T-helper 2 cell treated with Interferon-gamma antibody and Interleukin-4, amounts not matched to agents 100 ng/mL and 5 ng/mL, for 36 hours (primary cell): ENCODE results near the gene PKDREJ. TPM values are rescaled to one million over a fixed set of nuclear protein-coding genes. Genes with fewer than 3 reads are reported as not detected.
"Not testable (repeated sequence)": the region's sequence is repeated elsewhere in the genome, so short reads cannot be mapped to it uniquely, and the experiment has no call there.

ENCODE experiments used
- intact Hi-C: fragments of 100-400 bp; cut with micrococcal nuclease; formaldehyde crosslinking; loops from one replicate; pipeline ENCODE4 v1.15.1; 2023
- total RNA-seq: library from RNA; stranded (reverse); gene quantifications from 2 replicates; pipeline ENCODE4 v1.2.3, GENCODE V29; 2022

The PKDREJ gene
- total RNA-seq, 1 donor from 2014 or later = not detected

- intact Hi-C loops = no loop called here
Measured at GRCh38 chr22:46272762-46273431, 9.8 kb upstream of the PKDREJ start.

- intact Hi-C loops = no loop called here
Measured at GRCh38 chr22:46272196-46272595, 9.1 kb upstream of the PKDREJ start.

GRCh38 chr22:46269564-46269963 lies 6.4 kb upstream of the PKDREJ start:
- intact Hi-C loops = no loop called here

GRCh38 chr22:46267431-46268279 lies 4.5 kb upstream of the PKDREJ start, which contains the start of gene TTC38:
Gene TTC38, plus strand, starts transcription at chr22:46268008. Its CDS starts 32 bp downstream, at chr22:46268040.
- intact Hi-C loops = loop anchor here (1.0 to 2.0 kb wide), 2 partner anchors 17 to 29 kb away; partner anchors contain the start of genes CDPF1 and GTSE1

GRCh38 chr22:46265627-46266026 lies 2.5 kb upstream of the PKDREJ start:
- intact Hi-C loops = loop anchor here (2.0 kb wide), 1 partner anchor 15 kb away; the partner anchor contains the start of gene CDPF1

- intact Hi-C loops = not testable (repeated sequence)
Measured at GRCh38 chr22:46264520-46264919, 1.4 kb upstream of the PKDREJ start.

GRCh38 chr22:46262449-46263215 lies 511 bp downstream of the PKDREJ start:
- intact Hi-C loops = no loop called here

GRCh38 chr22:46260038-46260437 lies 3.1 kb downstream of the PKDREJ start:
- intact Hi-C loops = no loop called here

GRCh38 chr22:46259374-46259773 lies 3.8 kb downstream of the PKDREJ start:
- intact Hi-C loops = no loop called here

- intact Hi-C loops = no loop called here
Measured at GRCh38 chr22:46256358-46256958, 6.7 kb downstream of the PKDREJ start.

GRCh38 chr22:46251816-46252380 lies 11.2 kb downstream of the PKDREJ start:
- intact Hi-C loops = loop anchor here (2.0 to 5.0 kb wide), 2 partner anchors 15 to 100 kb away; partner anchors contain the start of gene PPARA

GRCh38 chr22:46251266-46251665 lies 11.9 kb downstream of the PKDREJ start:
- intact Hi-C loops = loop anchor here (2.0 to 5.0 kb wide), 2 partner anchors 16 to 99 kb away; partner anchors contain the start of gene PPARA

- intact Hi-C loops = loop anchor here (1.0 to 5.0 kb wide), 3 partner anchors 16 to 98 kb away; partner anchors contain the start of genes GTSE1 and PPARA
Measured at GRCh38 chr22:46250783-46251125, 12.4 kb downstream of the PKDREJ start.

- intact Hi-C loops = loop anchor here (1.0 to 5.0 kb wide), 3 partner anchors 17 to 98 kb away; partner anchors contain the start of genes GTSE1 and PPARA
Measured at GRCh38 chr22:46250035-46250782, 12.9 kb downstream of the PKDREJ start, which contains the start of gene CDPF1. Gene CDPF1, minus strand, starts transcription at chr22:46250293. Its CDS starts 2,009 bp downstream, at chr22:46248284.

- intact Hi-C loops = no loop called here
Measured at GRCh38 chr22:46247443-46247975, 15.6 kb downstream of the PKDREJ start.

GRCh38 chr22:46246178-46246577 lies 17.0 kb downstream of the PKDREJ start:
- intact Hi-C loops = no loop called here

GRCh38 chr22:46245511-46245910 lies 17.6 kb downstream of the PKDREJ start:
- intact Hi-C loops = no loop called here

- intact Hi-C loops = no loop called here
Measured at GRCh38 chr22:46244771-46245170, 18.4 kb downstream of the PKDREJ start.

- intact Hi-C loops = no loop called here
Measured at GRCh38 chr22:46242076-46242475, 21.1 kb downstream of the PKDREJ start.
